ENCODE data around the gene USP14.
"Not testable (repeated sequence)": the region's sequence is repeated elsewhere in the genome, so short reads cannot be mapped to it uniquely, and the experiment has no call there.

- not testable (repeated sequence) for TF ChIP-seq CTCF, EP300, POLR2A (IDR thresholded peaks at IDR 0.05)
Measured at GRCh38 chr18:110351-111201, 47.8 kb upstream of the USP14 start.
